Caco-2 (cell line): ENCODE data around the gene CCIN. TPM values are rescaled to one million over a fixed set of nuclear protein-coding genes. Genes with fewer than 3 reads are reported as not detected.

Experiments used
- BruUV-seq: library from RNA; stranded (reverse); fragments of 400-500 nt; replicated peaks from 2 replicates; lab custom pipeline; 2021; lab: Mats Ljungman, UMichigan
- CTCF ChIA-PET: fragments of 300-600 bp; sonication (Branson Sonifier 250); formaldehyde crosslinking; loops from one replicate; lab custom pipeline; 2022; ENCODE audit warnings: antibody characterized with exemption; lab: Charles Lee
- POLR2A ChIA-PET: fragments of 300-600 bp; sonication (Branson Sonifier 250); formaldehyde crosslinking; loops from one replicate; lab custom pipeline; 2022; ENCODE audit warnings: antibody characterized with exemption; lab: Charles Lee
- DNase-seq, 2 experiments: peaks; one replicate each; pipeline versions ENCODE4 v3.0.0 to v3.0.0-alpha.2; 2020 to 2022
- H3K27me3 ChIP-seq: replicated peaks from 2 replicates; pipeline ENCODE4 v1.6.0; 2011; ENCODE audit warnings: low read length; ENCODE audit not compliant: control insufficient read depth, insufficient read depth
- H3K36me3 ChIP-seq: 2 replicates; pipeline ENCODE4 v1.5.1; 2011; ENCODE audit warnings: low read length; ENCODE audit not compliant: control insufficient read depth, insufficient read depth
- H3K4me1 ChIP-seq: fragments of 250-450 bp; sonication (Bioruptor Pico); 2 replicates; pipeline ENCODE4 v1.5.1; 2020; ENCODE audit warnings: mild to moderate bottlenecking
- H3K4me3 ChIP-seq: 2 replicates; pipeline ENCODE4 v1.5.1; 2011; ENCODE audit warnings: low read depth, mild to moderate bottlenecking, control low read depth, low read length
- H3K9me3 ChIP-seq: fragments of 250-450 bp; sonication (Bioruptor Pico); 2 replicates; pipeline ENCODE4 v1.5.1; 2020; ENCODE audit warnings: mild to moderate bottlenecking, moderate library complexity
- H3K27ac Mint-ChIP-seq: one replicate; pipeline ENCODE4 v1.8.0; 2022; ENCODE audit warnings: mixed read lengths; ENCODE audit not compliant: unreplicated experiment
- H3K27me3 Mint-ChIP-seq: one replicate; pipeline ENCODE4 v1.8.0; 2022; ENCODE audit warnings: mixed read lengths; ENCODE audit not compliant: insufficient read depth, unreplicated experiment
- H3K36me3 Mint-ChIP-seq: one replicate; pipeline ENCODE4 v1.8.0; 2022; ENCODE audit warnings: mild to moderate bottlenecking, mixed read lengths; ENCODE audit not compliant: insufficient read depth, unreplicated experiment
- H3K4me1 Mint-ChIP-seq: one replicate; pipeline ENCODE4 v1.8.0; 2022; ENCODE audit warnings: low read depth, mixed read lengths; ENCODE audit not compliant: unreplicated experiment
- H3K4me3 Mint-ChIP-seq: one replicate; pipeline ENCODE4 v1.8.0; 2022; ENCODE audit warnings: mild to moderate bottlenecking, moderate library complexity, mixed read lengths; ENCODE audit not compliant: unreplicated experiment
- H3K9me3 Mint-ChIP-seq: one replicate; pipeline ENCODE4 v1.8.0; 2022; ENCODE audit warnings: mixed read lengths; ENCODE audit not compliant: unreplicated experiment
- intact Hi-C: fragments of 100-400 bp; cut with micrococcal nuclease; formaldehyde crosslinking; loops from one replicate; pipeline ENCODE4 v1.10.0; 2022; ENCODE audit not compliant: unreplicated experiment
- total RNA-seq: library from RNA; stranded (reverse); gene quantifications from 2 replicates; pipeline ENCODE4 v1.2.3, GENCODE V29; 2022
- TF ChIP-seq, protein P1 (sequence below), 2 experiments: fragments of 200-600 bp in 1 of 2; IDR thresholded peaks; 1 replicate in 1 of 2; 2 replicates in 1 of 2; pipeline versions ENCODE4 v1.5.1 to v1.8.0; 2011 to 2022; ENCODE audit warnings: antibody characterized with exemption in 1 of 2, control low read depth in 1 of 2, inconsistent platforms in 1 of 2, low read depth in 1 of 2, low read length in 1 of 2, mild to moderate bottlenecking in 1 of 2, moderate library complexity in 1 of 2; ENCODE audit not compliant: insufficient read depth in 1 of 2, severe bottlenecking in 1 of 2, unreplicated experiment in 1 of 2

CCIN gene
- total RNA-seq, 1 experiment from 2014 or later = not detected

- intact Hi-C loops = no loop called here
- Mint-ChIP-seq H3K27ac (no peak overlapping the region), H3K27me3 (no peaks in the 10 kb centered on the region), H3K4me1 (no peaks in the 10 kb centered on the region), H3K36me3 (no peaks in the 10 kb centered on the region), H3K9me3 (no peaks in the 10 kb centered on the region), H3K4me3 (no peak overlapping the region)
- Histone ChIP-seq H3K9me3 (no peaks in the 10 kb centered on the region), H3K27me3 (no peaks in the 10 kb centered on the region), H3K4me1 (no peaks in the 10 kb centered on the region), H3K4me3 (no peak overlapping the region), H3K36me3 (no peaks in the 10 kb centered on the region)
- TF ChIP-seq, protein P1, sequence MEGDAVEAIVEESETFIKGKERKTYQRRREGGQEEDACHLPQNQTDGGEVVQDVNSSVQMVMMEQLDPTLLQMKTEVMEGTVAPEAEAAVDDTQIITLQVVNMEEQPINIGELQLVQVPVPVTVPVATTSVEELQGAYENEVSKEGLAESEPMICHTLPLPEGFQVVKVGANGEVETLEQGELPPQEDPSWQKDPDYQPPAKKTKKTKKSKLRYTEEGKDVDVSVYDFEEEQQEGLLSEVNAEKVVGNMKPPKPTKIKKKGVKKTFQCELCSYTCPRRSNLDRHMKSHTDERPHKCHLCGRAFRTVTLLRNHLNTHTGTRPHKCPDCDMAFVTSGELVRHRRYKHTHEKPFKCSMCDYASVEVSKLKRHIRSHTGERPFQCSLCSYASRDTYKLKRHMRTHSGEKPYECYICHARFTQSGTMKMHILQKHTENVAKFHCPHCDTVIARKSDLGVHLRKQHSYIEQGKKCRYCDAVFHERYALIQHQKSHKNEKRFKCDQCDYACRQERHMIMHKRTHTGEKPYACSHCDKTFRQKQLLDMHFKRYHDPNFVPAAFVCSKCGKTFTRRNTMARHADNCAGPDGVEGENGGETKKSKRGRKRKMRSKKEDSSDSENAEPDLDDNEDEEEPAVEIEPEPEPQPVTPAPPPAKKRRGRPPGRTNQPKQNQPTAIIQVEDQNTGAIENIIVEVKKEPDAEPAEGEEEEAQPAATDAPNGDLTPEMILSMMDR (IDR thresholded peaks at IDR 0.05; ENCODE audit: insufficient read depth in 1 of 2, low read depth in 1 of 2, low read length in 1 of 2, severe bottlenecking in 1 of 2, unreplicated experiment in 1 of 2) = no peak
- DNase-seq = no peak
- POLR2A ChIA-PET = no interaction called here
- CTCF ChIA-PET = no interaction called here
- BruUV-seq = no TSS peak
These were observed 43.0 kb upstream of the CCIN start for GRCh38 chr9:36126016-36126730.

DNA sequence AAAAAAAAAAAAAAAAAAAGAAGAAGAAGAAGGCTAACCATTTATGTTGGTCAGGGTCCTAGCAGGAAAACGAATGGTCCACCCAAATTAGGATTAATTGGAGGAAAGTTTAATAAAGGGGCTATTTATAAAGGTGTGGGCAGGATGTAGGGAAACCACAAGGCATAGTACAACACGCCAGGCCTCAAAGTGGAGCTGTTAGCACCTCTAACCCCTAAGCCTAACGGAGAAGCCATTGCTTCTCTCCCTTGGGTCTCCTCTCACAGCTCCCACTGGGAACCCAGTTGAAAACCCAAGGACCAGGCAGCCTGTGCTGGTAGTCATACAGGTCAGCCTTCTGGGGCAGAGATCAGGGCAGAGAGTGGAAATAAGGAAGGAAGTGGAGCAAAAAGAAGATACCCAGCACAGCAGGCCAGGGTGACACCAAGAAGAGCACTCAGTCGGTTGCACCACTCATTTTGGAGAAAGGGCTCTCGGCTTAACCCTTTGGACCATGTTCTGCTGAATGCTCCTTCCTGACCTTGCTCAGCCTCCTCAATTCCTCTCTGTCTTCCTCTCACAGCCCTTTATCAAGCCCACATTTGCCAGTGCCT, 41.4 kb upstream of the CCIN start:
- Histone ChIP-seq H3K36me3 (no peaks in the 10 kb centered on the region), H3K27me3 (no peaks in the 10 kb centered on the region), H3K4me1 (no peaks in the 10 kb centered on the region), H3K9me3 (no peaks in the 10 kb centered on the region), H3K4me3 (no peak overlapping the region)
- H3K27ac Mint-ChIP-seq = no peak overlapping the region
- no peaks in the 10 kb centered on the region for H3K9me3 Mint-ChIP-seq
- ChIA-PET POLR2A (no interaction called here), CTCF (no interaction called here)
- no peaks in the 10 kb centered on the region for H3K27me3 Mint-ChIP-seq
- TF ChIP-seq, protein P1 (IDR thresholded peaks at IDR 0.05; ENCODE audit: insufficient read depth in 1 of 2, low read depth in 1 of 2, low read length in 1 of 2, severe bottlenecking in 1 of 2, unreplicated experiment in 1 of 2) = no peak
- H3K36me3 Mint-ChIP-seq = no peaks in the 10 kb centered on the region
- no TSS peak for BruUV-seq
- no peaks in the 10 kb centered on the region for H3K4me1 Mint-ChIP-seq
- DNase-seq = no peak
- intact Hi-C loops = no loop called here
- H3K4me3 Mint-ChIP-seq = no peak overlapping the region

- Mint-ChIP-seq H3K4me3 (no peak overlapping the region), H3K27me3 (no peaks in the 10 kb centered on the region), H3K27ac (no peak overlapping the region), H3K36me3 (no peaks in the 10 kb centered on the region), H3K4me1 (no peaks in the 10 kb centered on the region), H3K9me3 (no peaks in the 10 kb centered on the region)
- intact Hi-C loops = no loop called here
- ChIA-PET POLR2A (no interaction called here), CTCF (no interaction called here)
- Histone ChIP-seq H3K4me3 (no peak overlapping the region), H3K4me1 (no peaks in the 10 kb centered on the region), H3K36me3 (no peaks in the 10 kb centered on the region), H3K9me3 (no peaks in the 10 kb centered on the region), H3K27me3 (no peaks in the 10 kb centered on the region)
- BruUV-seq = no TSS peak
- DNase-seq = no peak
- TF ChIP-seq, protein P1 (IDR thresholded peaks at IDR 0.05; ENCODE audit: insufficient read depth in 1 of 2, low read depth in 1 of 2, low read length in 1 of 2, severe bottlenecking in 1 of 2, unreplicated experiment in 1 of 2) = no peak
These were observed 40.8 kb upstream of the CCIN start for GRCh38 chr9:36128349-36128748.
